HTERT RPE-1 (cell line): ENCODE results near the gene DYNC2LI1.

Experiments
- in situ Hi-C: fragments of 300-500 bp; cut with MboI; formaldehyde crosslinking; loops from 4 replicates; pipeline ENCODE4 v1.14.3; 2020; ENCODE audit warnings: low sequenced_read_pairs

Gene DYNC2LI1

GRCh38 chr2:43842866-43843226 lies 69.0 kb downstream of the DYNC2LI1 start:
- in situ Hi-C loops: no loop called here

DNA sequence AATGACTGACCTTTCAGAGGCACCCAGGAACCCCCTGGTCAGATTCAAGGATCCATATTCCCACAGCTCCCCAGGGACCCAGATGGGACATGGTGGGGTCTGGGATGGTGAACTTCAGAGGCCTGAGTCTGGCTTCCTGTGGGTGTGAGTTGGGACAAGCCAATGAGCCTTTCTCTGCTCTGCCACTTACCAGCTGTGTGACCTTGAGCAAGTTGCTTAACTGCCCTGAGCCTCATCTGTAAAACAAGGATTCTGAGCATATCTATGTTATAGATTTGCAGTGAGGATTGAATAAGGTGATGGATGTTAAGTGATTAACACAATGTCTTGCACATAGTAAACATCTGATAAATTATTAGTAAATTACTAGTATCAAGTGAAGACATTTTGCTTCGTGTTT lies 71.3 kb downstream of the DYNC2LI1 start:
- in situ Hi-C loops: no loop called here

DNA sequence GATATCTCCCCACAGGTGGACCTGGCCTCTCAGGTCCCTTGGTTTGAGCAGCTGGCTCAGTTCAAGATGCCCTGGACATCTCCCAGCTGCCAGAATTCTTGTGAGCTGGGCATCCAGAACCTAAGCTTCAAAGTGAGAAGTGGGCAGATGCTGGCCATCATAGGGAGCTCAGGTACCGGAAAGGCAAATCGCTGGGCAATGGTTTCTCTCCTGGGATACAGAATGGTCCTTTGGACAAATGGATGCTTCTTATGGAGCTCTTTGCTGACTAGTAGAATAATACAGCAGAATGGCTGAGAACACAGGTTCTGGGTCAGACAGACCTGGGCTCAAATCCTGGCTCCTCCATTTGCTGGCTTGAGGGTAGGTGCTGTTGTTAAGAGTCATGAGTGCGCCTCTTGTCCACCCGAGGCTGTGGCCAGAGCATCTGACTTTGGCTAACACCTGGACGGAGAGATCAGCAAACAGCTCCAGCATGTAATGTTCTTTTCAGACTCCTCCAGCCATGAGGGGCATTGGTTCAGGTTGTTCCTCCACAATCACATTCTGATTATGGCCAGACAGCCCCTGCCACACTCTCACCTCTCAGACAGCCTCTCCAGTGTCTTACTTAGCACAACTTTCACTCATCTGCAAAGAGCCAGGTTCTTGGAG lies 72.4 kb downstream of the DYNC2LI1 start:
- in situ Hi-C loops: no loop called here

GRCh38 chr2:43848214-43848613 lies 74.4 kb downstream of the DYNC2LI1 start:
- in situ Hi-C loops: no loop called here

GRCh38 chr2:43851011-43851980 lies 77.5 kb downstream of the DYNC2LI1 start:
- in situ Hi-C loops: no loop called here

GRCh38 chr2:43852196-43852730 lies 78.4 kb downstream of the DYNC2LI1 start:
- in situ Hi-C loops: no loop called here

- in situ Hi-C loops: no loop called here
These were observed 79.6 kb downstream of the DYNC2LI1 start for GRCh38 chr2:43853141-43854081.

- in situ Hi-C loops: no loop called here
These were observed 80.8 kb downstream of the DYNC2LI1 start for GRCh38 chr2:43854671-43855070.

DNA sequence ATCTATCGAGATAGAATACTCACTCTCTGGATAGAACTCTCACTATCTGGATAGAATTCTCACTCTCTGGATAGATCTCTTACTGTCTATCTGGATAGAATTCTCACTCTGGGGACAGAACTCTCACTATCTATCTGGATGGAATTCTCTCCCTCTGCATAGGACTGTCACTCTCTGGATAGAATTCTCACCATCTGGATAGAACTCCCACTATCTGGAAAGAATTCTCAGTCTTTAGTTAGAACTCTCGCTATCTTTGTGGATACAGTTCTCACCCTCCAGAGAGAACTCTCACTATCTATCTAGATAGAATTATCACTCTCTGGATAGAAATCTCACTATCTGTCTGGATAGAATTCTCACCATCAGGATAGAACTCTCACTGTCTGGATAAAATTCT lies 81.5 kb downstream of the DYNC2LI1 start:
- in situ Hi-C loops: no loop called here
